AG08396 (cell line): Measurements from ENCODE around the gene RPGR.

Experiments used
- DNase-seq: peaks from one replicate; pipeline ENCODE4 v3.0.0; 2012; ENCODE audit warnings: low spot score, mixed read lengths

RPGR gene

GRCh38 chrX:38256019-38256418 is 71.3 kb downstream of the RPGR start:
- DNase-seq = no peak

GRCh38 chrX:38249965-38250364 is 77.3 kb downstream of the RPGR start:
- no peak for DNase-seq

GRCh38 chrX:38247051-38247450 is 80.3 kb downstream of the RPGR start:
- no peak for DNase-seq

- DNase-seq = no peak
Observed at GRCh38 chrX:38240541-38240940, 86.8 kb downstream of the RPGR start.

- DNase-seq = no peak
Observed at GRCh38 chrX:38236901-38237615, 90.3 kb downstream of the RPGR start.

- DNase-seq = peak; percentile 53
Observed at GRCh38 chrX:38233891-38234667, 93.2 kb downstream of the RPGR start.

- no peak for DNase-seq
Observed at GRCh38 chrX:38232079-38232686, 95.1 kb downstream of the RPGR start.

- DNase-seq = no peak
Observed at GRCh38 chrX:38225093-38225492, 102.2 kb downstream of the RPGR start.

- no peak for DNase-seq
Observed at GRCh38 chrX:38224160-38224559, 103.1 kb downstream of the RPGR start.

- DNase-seq = no peak
Observed at GRCh38 chrX:38221391-38221929, 105.8 kb downstream of the RPGR start.

GRCh38 chrX:38220415-38221390 is 106.6 kb downstream of the RPGR start, which contains the start of gene SRPX:
TSS of gene SRPX (minus strand) at chrX:38220871. CDS start at chrX:38220792, 79 bp downstream.
- DNase-seq = peak; percentile 45

- DNase-seq = peak; percentile 53
Observed at GRCh38 chrX:38220024-38220414, 107.3 kb downstream of the RPGR start.
